ENCODE measurements around the gene KLHDC7B.

GRCh38 chr22:50542416-50542927, 3.2 kb upstream of the KLHDC7B start:
- TF ChIP-seq, protein P1, sequence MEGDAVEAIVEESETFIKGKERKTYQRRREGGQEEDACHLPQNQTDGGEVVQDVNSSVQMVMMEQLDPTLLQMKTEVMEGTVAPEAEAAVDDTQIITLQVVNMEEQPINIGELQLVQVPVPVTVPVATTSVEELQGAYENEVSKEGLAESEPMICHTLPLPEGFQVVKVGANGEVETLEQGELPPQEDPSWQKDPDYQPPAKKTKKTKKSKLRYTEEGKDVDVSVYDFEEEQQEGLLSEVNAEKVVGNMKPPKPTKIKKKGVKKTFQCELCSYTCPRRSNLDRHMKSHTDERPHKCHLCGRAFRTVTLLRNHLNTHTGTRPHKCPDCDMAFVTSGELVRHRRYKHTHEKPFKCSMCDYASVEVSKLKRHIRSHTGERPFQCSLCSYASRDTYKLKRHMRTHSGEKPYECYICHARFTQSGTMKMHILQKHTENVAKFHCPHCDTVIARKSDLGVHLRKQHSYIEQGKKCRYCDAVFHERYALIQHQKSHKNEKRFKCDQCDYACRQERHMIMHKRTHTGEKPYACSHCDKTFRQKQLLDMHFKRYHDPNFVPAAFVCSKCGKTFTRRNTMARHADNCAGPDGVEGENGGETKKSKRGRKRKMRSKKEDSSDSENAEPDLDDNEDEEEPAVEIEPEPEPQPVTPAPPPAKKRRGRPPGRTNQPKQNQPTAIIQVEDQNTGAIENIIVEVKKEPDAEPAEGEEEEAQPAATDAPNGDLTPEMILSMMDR (IDR thresholded peaks at IDR 0.05), result no peak
- TF ChIP-seq EP300 (IDR thresholded peaks at IDR 0.05) (no peak), POLR2A (IDR thresholded peaks at IDR 0.05) (no peak)
